Measurements from ENCODE around the gene DSCAML1. TPM values are rescaled to one million over a fixed set of nuclear protein-coding genes. Genes with fewer than 3 reads are reported as not detected.

DSCAML1 gene
- total and polyA plus RNA-seq, 10 of the 15 experiments (the other 5 are each of a cell fraction or from before 2014, with no cell fraction given): 0.03 to 0.18 (median 0.06) TPM; not detected in 1

DNA sequence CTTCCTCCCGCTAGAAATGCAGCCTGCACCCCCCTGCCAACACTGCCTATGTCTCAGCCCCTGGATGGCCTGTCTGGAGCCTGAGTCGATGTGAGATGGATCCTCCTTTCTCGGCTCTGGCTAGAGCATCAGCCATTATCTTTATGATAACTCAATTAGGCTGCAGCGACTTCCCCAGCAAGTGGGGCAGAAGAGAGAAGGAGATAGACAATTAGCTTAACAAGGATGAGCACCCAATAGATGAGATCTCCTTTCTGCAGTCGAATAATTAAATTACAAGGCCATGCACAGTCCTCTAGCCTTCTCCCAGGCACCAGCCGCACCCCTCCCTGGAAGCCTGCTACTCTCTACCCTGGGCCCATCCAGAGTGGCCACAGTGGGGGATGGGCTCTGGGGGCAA is 290.0 kb downstream of the DSCAML1 start:
- Histone ChIP-seq H3K27ac (ENCODE audit: control insufficient read depth, insufficient read depth) (no peak overlapping the region), H3K4me2 (ENCODE audit: control insufficient read depth, insufficient read depth) (no peak overlapping the region), H3K4me3 (no peak overlapping the region), H3K9me3 (replicated peaks; ENCODE audit: control insufficient read depth, insufficient read depth, low read length) (no peaks in the 10 kb centered on the region), H3K36me3 (ENCODE audit: control insufficient read depth in 2 of 2, insufficient read depth in 2 of 2, low read length in 1 of 2) (no peaks in the 10 kb centered on the region), H4K20me1 (ENCODE audit: control insufficient read depth, insufficient read depth) (no peaks in the 10 kb centered on the region), H3K4me1 (ENCODE audit: control insufficient read depth, insufficient read depth, low read length) (no peaks in the 10 kb centered on the region; the same call in 1 of the 2 replicates), H3K79me2 (ENCODE audit: control insufficient read depth, insufficient read depth, low read length) (no peaks in the 10 kb centered on the region), H2AFZ (ENCODE audit: control insufficient read depth, low read depth, low read length) (no peak overlapping the region), H3K27me3 (replicated peaks in 1 of 2; ENCODE audit: control insufficient read depth in 2 of 2, insufficient read depth in 2 of 2, low read length in 1 of 2) (peaks cover 0 to 1% of the 10 kb centered on the region in 2 experiments; a peak in 1 of 4 replicates), H3K9ac (ENCODE audit: control insufficient read depth, insufficient read depth, low read length) (no peak overlapping the region)
- no TSS peak for BruUV-seq (replicated peaks)
- ATAC-seq (no peak), FAIRE-seq (no peak), DNase-seq (ENCODE audit: low read depth, low spot score) (no peak)
- RAD21 ChIA-PET (ENCODE audit: unreplicated experiment): interaction anchor here (1.0 kb wide), 1 partner anchor 81 kb away, joined by 3 read pairs; no protein-coding TSS in a partner anchor
- intact Hi-C loops (cut with micrococcal nuclease; ENCODE audit: unreplicated experiment) (no loop called here), in situ Hi-C loops (cut with MboI) (no loop called here)
- POLR2A ChIA-PET: interaction anchor here (0.7 kb wide), 2 partner anchors 114 to 193 kb away, joined by 5 to 7 read pairs; no protein-coding TSS in a partner anchor
- TF ChIP-seq KDM1A (IDR thresholded peaks at IDR 0.05; ENCODE audit: borderline replicate concordance) (no peak), GATAD2B (conservative IDR thresholded peaks at IDR 0.05; ENCODE audit: low read depth) (no peak), SPI1 (IDR thresholded peaks at IDR 0.05; ENCODE audit: borderline replicate concordance, insufficient read depth, low read depth, low read length) (no peak), CBFB (IDR thresholded peaks at IDR 0.05; ENCODE audit: low read depth) (no peak), SIN3A (IDR thresholded peaks at IDR 0.05; ENCODE audit: low read depth, low read length) (no peak)
- CTCF ChIA-PET: no interaction called here
- 38% methylated on average over 6 of the region's 6 CpGs for WGBS (ENCODE audit: insufficient coverage, insufficient replicate concordance, low lambda C conversion rate, missing lambda C conversion rate)
- SMC1A ChIA-PET (ENCODE audit: uncharacterized antibody, unreplicated experiment): interaction anchor here (1.2 to 1.7 kb wide), 2 partner anchors 47 to 115 kb away, joined by 3 read pairs; no protein-coding TSS in a partner anchor

DNA sequence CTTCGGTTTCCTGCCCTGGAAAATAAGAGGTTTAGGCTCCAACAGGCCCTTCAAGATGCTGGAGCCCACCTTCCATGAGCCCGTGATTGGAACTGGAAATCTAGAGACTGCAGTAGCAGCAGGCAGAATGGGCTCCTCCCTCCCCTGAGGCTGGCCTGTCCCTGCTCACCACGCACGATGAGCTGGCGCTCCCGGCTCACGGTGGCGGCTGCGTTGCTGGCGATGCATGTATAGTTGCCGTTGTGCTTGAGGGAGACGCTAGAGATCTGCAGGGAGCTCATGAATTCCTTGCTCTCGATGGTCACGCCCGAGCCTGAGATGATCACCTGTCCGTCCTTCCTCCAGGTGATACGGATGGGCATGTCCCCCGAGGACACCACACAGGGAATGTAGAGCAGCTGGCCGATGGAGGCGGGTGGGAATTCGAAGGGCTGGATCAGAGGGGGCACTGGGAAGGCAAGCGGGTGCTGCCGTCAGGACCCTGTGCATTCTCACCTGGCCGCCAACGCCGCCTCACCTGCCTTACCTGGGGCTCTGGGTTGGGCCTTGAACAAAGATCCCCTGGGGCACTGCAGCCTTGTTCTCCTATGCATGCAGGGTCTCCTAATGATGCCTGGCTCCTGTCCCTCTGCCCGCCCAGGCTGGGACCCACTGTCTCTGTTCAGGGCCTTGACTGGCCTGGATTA is 291.6 kb downstream of the DSCAML1 start:
- Histone ChIP-seq H2AFZ (ENCODE audit: control insufficient read depth, low read depth, low read length) (no peak overlapping the region), H3K36me3 (ENCODE audit: control insufficient read depth in 2 of 2, insufficient read depth in 2 of 2, low read length in 1 of 2) (no peaks in the 10 kb centered on the region), H3K4me2 (ENCODE audit: control insufficient read depth, insufficient read depth) (no peak overlapping the region), H3K27me3 (replicated peaks in 1 of 2; ENCODE audit: control insufficient read depth in 2 of 2, insufficient read depth in 2 of 2, low read length in 1 of 2) (no peaks in the 10 kb centered on the region), H3K9me3 (replicated peaks; ENCODE audit: control insufficient read depth, insufficient read depth, low read length) (no peaks in the 10 kb centered on the region), H3K4me1 (ENCODE audit: control insufficient read depth, insufficient read depth, low read length) (no peaks in the 10 kb centered on the region; the same call in 1 of the 2 replicates), H3K27ac (ENCODE audit: control insufficient read depth, insufficient read depth) (no peak overlapping the region), H3K79me2 (ENCODE audit: control insufficient read depth, insufficient read depth, low read length) (no peaks in the 10 kb centered on the region), H3K4me3 (no peak overlapping the region), H4K20me1 (ENCODE audit: control insufficient read depth, insufficient read depth) (no peaks in the 10 kb centered on the region), H3K9ac (ENCODE audit: control insufficient read depth, insufficient read depth, low read length) (no peak overlapping the region)
- no TSS peak for BruUV-seq (replicated peaks)
- ATAC-seq (no peak), DNase-seq (ENCODE audit: low read depth, low spot score) (no peak), FAIRE-seq (no peak)
- RAD21 ChIA-PET (ENCODE audit: unreplicated experiment): no interaction called here
- in situ Hi-C loops (cut with MboI) (no loop called here), intact Hi-C loops (cut with micrococcal nuclease; ENCODE audit: unreplicated experiment) (no loop called here)
- CTCF ChIA-PET: interaction anchor here (0.9 kb wide), 1 partner anchor 311 kb away, joined by 3 read pairs; no protein-coding TSS in a partner anchor
- TF ChIP-seq CEBPB (IDR thresholded peaks at IDR 0.05; ENCODE audit: borderline replicate concordance in 1 of 2, low read depth in 2 of 2, low read length in 2 of 2) (no peak), TCF12 (IDR thresholded peaks at IDR 0.05; ENCODE audit: low read depth, low read length) (no peak), RAD51 (IDR thresholded peaks at IDR 0.05) (no peak), TARDBP (IDR thresholded peaks at IDR 0.05; ENCODE audit: borderline replicate concordance) (no peak), WRNIP1 (IDR thresholded peaks at IDR 0.05; ENCODE audit: borderline replicate concordance, low read depth, low read length) (no peak), EP300 (IDR thresholded peaks at IDR 0.05; ENCODE audit: borderline replicate concordance in 1 of 2, control insufficient read depth in 1 of 2, low read depth in 2 of 2, low read length in 2 of 2) (no peak), YBX1 (IDR thresholded peaks at IDR 0.05) (no peak)
- TF ChIP-seq, protein P1, sequence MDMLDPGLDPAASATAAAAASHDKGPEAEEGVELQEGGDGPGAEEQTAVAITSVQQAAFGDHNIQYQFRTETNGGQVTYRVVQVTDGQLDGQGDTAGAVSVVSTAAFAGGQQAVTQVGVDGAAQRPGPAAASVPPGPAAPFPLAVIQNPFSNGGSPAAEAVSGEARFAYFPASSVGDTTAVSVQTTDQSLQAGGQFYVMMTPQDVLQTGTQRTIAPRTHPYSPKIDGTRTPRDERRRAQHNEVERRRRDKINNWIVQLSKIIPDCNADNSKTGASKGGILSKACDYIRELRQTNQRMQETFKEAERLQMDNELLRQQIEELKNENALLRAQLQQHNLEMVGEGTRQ (IDR thresholded peaks at IDR 0.05; ENCODE audit: borderline replicate concordance, low read depth, low read length): no peak
- SMC1A ChIA-PET (ENCODE audit: uncharacterized antibody, unreplicated experiment): interaction anchor here (1.1 to 1.7 kb wide), 2 partner anchors 46 to 108 kb away, joined by 3 read pairs; no protein-coding TSS in a partner anchor
- 62% methylated on average over 24 of the region's 27 CpGs for whole genome bisulfite sequencing (ENCODE audit: insufficient coverage, insufficient replicate concordance, low lambda C conversion rate, missing lambda C conversion rate)
- POLR2A ChIA-PET: interaction anchor here (1.0 kb wide), 1 partner anchor 81 kb away, joined by 5 read pairs; no protein-coding TSS in a partner anchor

Data from GM12878 (cell line).